OCI-LY1 (cell line): ENCODE data around the gene MTUS2.

ENCODE experiments used
- H2AFZ ChIP-seq: fragments of 200-600 bp; sonication (generic), shearing (Covaris generic); 2 replicates; pipeline ENCODE4 v1.6.0; 2014; ENCODE audit warnings: antibody characterized with exemption, mild to moderate bottlenecking, low read length
- H3F3A ChIP-seq: fragments of 200-600 bp; sonication (generic), shearing (Covaris generic); 2 replicates; pipeline ENCODE4 v1.6.0; 2014; ENCODE audit warnings: mild to moderate bottlenecking, antibody characterized with exemption, low read length, moderate library complexity; ENCODE audit not compliant: insufficient read depth
- H3K27ac ChIP-seq: fragments of 200-600 bp; sonication (generic); 2 replicates; pipeline ENCODE4 v1.5.1; 2014; ENCODE audit warnings: low read length, mixed run types, mild to moderate bottlenecking, low read depth; ENCODE audit not compliant: poor library complexity, severe bottlenecking
- H3K27me3 ChIP-seq: fragments of 200-600 bp; sonication (generic); 2 replicates; pipeline ENCODE4 v1.6.0; 2014; ENCODE audit warnings: antibody characterized with exemption, mild to moderate bottlenecking, low read length, moderate library complexity; ENCODE audit not compliant: insufficient read depth
- H3K36me3 ChIP-seq: fragments of 200-600 bp; sonication (generic); 2 replicates; pipeline ENCODE4 v1.6.1; 2014; ENCODE audit warnings: mild to moderate bottlenecking, antibody characterized with exemption, low read length, moderate library complexity, mixed read lengths; ENCODE audit not compliant: insufficient read depth
- H3K4me1 ChIP-seq: fragments of 200-600 bp; sonication (generic); 2 replicates; pipeline ENCODE4 v1.5.1; 2014; ENCODE audit warnings: mild to moderate bottlenecking, low read length, moderate library complexity; ENCODE audit not compliant: insufficient read depth, severe bottlenecking
- H3K4me2 ChIP-seq: fragments of 200-600 bp; sonication (generic), shearing (Covaris generic); 2 replicates; pipeline ENCODE4 v1.6.1; 2014; ENCODE audit warnings: low read length
- H3K4me3 ChIP-seq: fragments of 200-600 bp; sonication (generic); 2 replicates; pipeline ENCODE4 v1.5.1; 2014; ENCODE audit warnings: low read length, low read depth, mild to moderate bottlenecking, mixed read lengths; ENCODE audit not compliant: poor library complexity, severe bottlenecking
- H3K79me2 ChIP-seq: fragments of 200-600 bp; shearing (Covaris generic); 2 replicates; pipeline ENCODE4 v1.6.1; 2016; ENCODE audit warnings: mixed run types, low read length, mixed read lengths; ENCODE audit not compliant: insufficient read depth
- H3K9ac ChIP-seq: fragments of 200-600 bp; sonication (generic), shearing (Covaris generic); 2 replicates; pipeline ENCODE4 v1.6.1; 2014; ENCODE audit warnings: mild to moderate bottlenecking, low read length, mixed read lengths
- H3K9me2 ChIP-seq: fragments of 200-600 bp; sonication (generic), shearing (Covaris generic); 2 replicates; pipeline ENCODE4 v1.6.1; 2014; ENCODE audit warnings: low read depth, mild to moderate bottlenecking, low read length, mixed read lengths
- H3K9me3 ChIP-seq: fragments of 200-600 bp; shearing (Covaris generic); 2 replicates; pipeline ENCODE4 v1.6.1; 2014; ENCODE audit warnings: low read length, mixed read lengths
- H4K20me1 ChIP-seq: fragments of 200-600 bp; sonication (generic), shearing (Covaris generic); 2 replicates; pipeline ENCODE4 v1.6.0; 2016; ENCODE audit warnings: mild to moderate bottlenecking, low read length; ENCODE audit not compliant: insufficient read depth
- EZH2 ChIP-seq: fragments of 200-600 bp; sonication (generic), shearing (Covaris generic); IDR thresholded peaks from 2 replicates; pipeline ENCODE4 v1.8.0; 2017; ENCODE audit warnings: borderline replicate concordance, mixed run types, mild to moderate bottlenecking, antibody characterized with exemption, low read length, moderate library complexity, mixed read lengths
- TF ChIP-seq, protein P1 (sequence below): fragments of 200-600 bp; sonication (generic), shearing (Covaris generic); IDR thresholded peaks from 2 replicates; pipeline ENCODE4 v1.5.1; 2017; ENCODE audit warnings: mild to moderate bottlenecking, antibody characterized with exemption, low read length, moderate library complexity, mixed read lengths

Gene MTUS2

DNA sequence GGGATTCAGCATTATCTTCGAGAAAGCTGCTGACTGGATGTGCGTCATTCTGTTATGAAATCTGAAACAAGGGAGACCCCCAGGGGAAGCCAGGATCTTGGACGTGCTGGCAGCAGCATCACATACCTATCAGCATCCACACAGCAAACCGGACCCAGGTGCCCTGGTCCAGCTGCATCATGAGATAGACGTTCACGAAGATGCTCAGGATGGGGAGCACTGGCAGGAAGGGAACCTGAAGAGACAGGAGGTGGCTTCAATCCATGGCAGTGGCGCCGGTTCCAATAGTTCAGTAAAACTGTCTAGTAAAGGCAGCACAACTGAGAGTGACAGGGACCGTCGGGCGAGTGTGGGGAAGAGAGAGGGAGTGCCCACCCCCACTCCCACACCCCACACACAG lies 695.9 kb downstream of the MTUS2 start:
- H3K4me2 ChIP-seq = no peak overlapping the region
- no peaks in the 10 kb centered on the region for H3K9me3 ChIP-seq
- H3K4me3 ChIP-seq = no peak overlapping the region
- no peaks in the 10 kb centered on the region for H3K4me1 ChIP-seq
- H3K79me2 ChIP-seq = no peaks in the 10 kb centered on the region
- H4K20me1 ChIP-seq = no peaks in the 10 kb centered on the region
- H3K9ac ChIP-seq = no peak overlapping the region
- H2AFZ ChIP-seq = no peak overlapping the region
- no peak for TF ChIP-seq EZH2
- TF ChIP-seq, protein P1, sequence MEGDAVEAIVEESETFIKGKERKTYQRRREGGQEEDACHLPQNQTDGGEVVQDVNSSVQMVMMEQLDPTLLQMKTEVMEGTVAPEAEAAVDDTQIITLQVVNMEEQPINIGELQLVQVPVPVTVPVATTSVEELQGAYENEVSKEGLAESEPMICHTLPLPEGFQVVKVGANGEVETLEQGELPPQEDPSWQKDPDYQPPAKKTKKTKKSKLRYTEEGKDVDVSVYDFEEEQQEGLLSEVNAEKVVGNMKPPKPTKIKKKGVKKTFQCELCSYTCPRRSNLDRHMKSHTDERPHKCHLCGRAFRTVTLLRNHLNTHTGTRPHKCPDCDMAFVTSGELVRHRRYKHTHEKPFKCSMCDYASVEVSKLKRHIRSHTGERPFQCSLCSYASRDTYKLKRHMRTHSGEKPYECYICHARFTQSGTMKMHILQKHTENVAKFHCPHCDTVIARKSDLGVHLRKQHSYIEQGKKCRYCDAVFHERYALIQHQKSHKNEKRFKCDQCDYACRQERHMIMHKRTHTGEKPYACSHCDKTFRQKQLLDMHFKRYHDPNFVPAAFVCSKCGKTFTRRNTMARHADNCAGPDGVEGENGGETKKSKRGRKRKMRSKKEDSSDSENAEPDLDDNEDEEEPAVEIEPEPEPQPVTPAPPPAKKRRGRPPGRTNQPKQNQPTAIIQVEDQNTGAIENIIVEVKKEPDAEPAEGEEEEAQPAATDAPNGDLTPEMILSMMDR = no peak
- peaks cover 92% of the 10 kb centered on the region for H3K36me3 ChIP-seq
- no peak overlapping the region for H3K27ac ChIP-seq
- H3K9me2 ChIP-seq = no peaks in the 10 kb centered on the region
- H3F3A ChIP-seq = no peaks in the 10 kb centered on the region
- no peaks in the 10 kb centered on the region for H3K27me3 ChIP-seq

DNA sequence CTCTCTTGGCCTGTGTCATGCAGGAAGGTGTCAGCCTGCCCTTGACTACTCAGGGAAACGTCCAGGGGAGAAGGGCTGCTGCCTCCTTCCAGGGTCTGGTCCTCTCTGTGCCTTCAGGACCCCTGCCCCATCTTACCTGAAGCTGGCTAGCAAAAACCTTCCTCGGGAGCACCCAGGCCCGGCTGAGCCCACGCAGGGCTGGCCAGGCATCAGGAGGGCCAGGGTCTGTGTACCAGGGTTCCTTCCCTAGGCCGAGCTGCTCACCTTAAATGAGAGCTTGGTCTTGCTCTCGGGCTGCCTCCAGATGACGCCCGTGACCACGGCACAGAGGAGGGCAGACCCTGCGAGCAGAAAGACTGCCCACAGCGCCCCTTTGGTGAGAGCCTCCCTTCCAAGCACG lies 696.7 kb downstream of the MTUS2 start:
- Histone ChIP-seq H3K4me3 (no peak overlapping the region), H3F3A (no peaks in the 10 kb centered on the region), H3K4me1 (no peaks in the 10 kb centered on the region), H4K20me1 (no peaks in the 10 kb centered on the region), H3K79me2 (no peaks in the 10 kb centered on the region), H3K4me2 (no peak overlapping the region), H3K36me3 (peaks cover 96% of the 10 kb centered on the region), H3K9ac (no peak overlapping the region), H3K27me3 (no peaks in the 10 kb centered on the region), H3K9me3 (no peaks in the 10 kb centered on the region), H2AFZ (no peak overlapping the region), H3K9me2 (no peaks in the 10 kb centered on the region), H3K27ac (no peak overlapping the region)
- TF ChIP-seq, protein P1 = no peak
- no peak for TF ChIP-seq EZH2

DNA sequence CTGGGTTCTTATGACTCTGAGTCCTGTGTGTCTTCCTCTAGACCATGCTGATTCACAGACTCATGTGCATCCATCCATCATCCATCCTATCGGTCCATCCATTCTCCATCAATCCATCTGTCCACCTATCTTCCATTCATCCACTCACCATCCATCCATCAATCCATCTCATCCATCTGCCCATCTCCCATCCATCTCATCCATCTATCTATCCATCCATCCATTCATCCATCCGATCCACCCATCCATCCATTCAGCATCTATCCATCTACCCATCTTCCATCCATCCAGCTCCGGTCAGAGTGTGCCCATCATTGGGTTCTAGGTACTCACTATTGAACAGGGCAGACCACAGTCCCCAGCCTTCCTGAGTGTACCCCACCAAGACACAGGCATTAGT lies 699.8 kb downstream of the MTUS2 start:
- H3F3A ChIP-seq = no peaks in the 10 kb centered on the region
- no peak overlapping the region for H3K27ac ChIP-seq
- no peaks in the 10 kb centered on the region for H4K20me1 ChIP-seq
- no peaks in the 10 kb centered on the region for H3K79me2 ChIP-seq
- H2AFZ ChIP-seq = no peak overlapping the region
- no peak overlapping the region for H3K9ac ChIP-seq
- TF ChIP-seq EZH2 = no peak
- TF ChIP-seq, protein P1 = no peak
- no peaks in the 10 kb centered on the region for H3K9me3 ChIP-seq
- H3K4me1 ChIP-seq = no peaks in the 10 kb centered on the region
- H3K9me2 ChIP-seq = no peaks in the 10 kb centered on the region
- no peak overlapping the region for H3K4me2 ChIP-seq
- peaks cover 100% of the 10 kb centered on the region for H3K36me3 ChIP-seq
- H3K27me3 ChIP-seq = no peaks in the 10 kb centered on the region
- H3K4me3 ChIP-seq = no peak overlapping the region
